Suprapubic skin (tissue), 4 donors: Measurements from ENCODE around the gene PPFIA4. TPM values are rescaled to one million over a fixed set of nuclear protein-coding genes. Genes with fewer than 3 reads are reported as not detected.

Experiments
- DNase-seq, 2 donors: peaks; one replicate each; pipeline ENCODE4 v3.0.0-alpha.2; 2019; ENCODE audit warnings: low spot score in 2 of 2
- H3K27ac ChIP-seq: fragments of 200-600 bp; sonication (generic); one replicate; pipeline ENCODE4 v1.5.1; 2019
- H3K27me3 ChIP-seq: fragments of 200-600 bp; sonication (generic); one replicate; pipeline ENCODE4 v1.5.1; 2019
- H3K36me3 ChIP-seq: fragments of 200-600 bp; sonication (generic); one replicate; pipeline ENCODE4 v1.5.1; 2019
- H3K4me1 ChIP-seq: fragments of 200-600 bp; sonication (generic); one replicate; pipeline ENCODE4 v1.5.1; 2019
- H3K4me3 ChIP-seq: fragments of 200-600 bp; sonication (generic); one replicate; pipeline ENCODE4 v1.5.1; 2019; ENCODE audit warnings: mild to moderate bottlenecking
- H3K9me3 ChIP-seq: fragments of 200-600 bp; sonication (generic); one replicate; pipeline ENCODE4 v1.5.1; 2019
- EP300 ChIP-seq: sonication (generic); formaldehyde crosslinking; IDR thresholded peaks from one replicate; pipeline ENCODE4 v1.6.1; 2017; ENCODE audit warnings: antibody characterized with exemption
- POLR2A ChIP-seq, 2 donors: fragments of 450-650 bp; IDR thresholded peaks; one replicate each; pipeline ENCODE4 v1.6.1; 2017; ENCODE audit warnings: antibody characterized with exemption in 2 of 2, mild to moderate bottlenecking in 2 of 2, moderate library complexity in 2 of 2
- POLR2AphosphoS5 ChIP-seq, 3 donors: sonication (generic); formaldehyde crosslinking; IDR thresholded peaks; one replicate each; pipeline ENCODE4 v1.6.1; 2017; ENCODE audit warnings: antibody characterized with exemption in 3 of 3
- WGBS: methylation state at CpG from one replicate; pipeline ENCODE4 v1.1.5; 2018; 5-methylcytosine and 5-hydroxymethylcytosine counted together
- total RNA-seq, 4 donors: library from RNA; depleted of rRNA; stranded (reverse); fragments of >200 nt; gene quantifications; one replicate each; pipeline ENCODE4 v1.1.0, GENCODE V29; 2016
- TF ChIP-seq, protein P1 (sequence below), 2 donors: fragments of 200-600 bp in 1 of 2; fragments of 450-650 bp in 1 of 2; sonication (generic) in 1 of 2; IDR thresholded peaks; one replicate each; pipeline ENCODE4 v1.5.1; 2016 to 2019; ENCODE audit warnings: antibody characterized with exemption in 2 of 2, mild to moderate bottlenecking in 1 of 2, moderate library complexity in 1 of 2

Gene PPFIA4
- total RNA-seq, 4 donors from 2014 or later: 0.26 to 38.7 (median 1.5) TPM

DNA sequence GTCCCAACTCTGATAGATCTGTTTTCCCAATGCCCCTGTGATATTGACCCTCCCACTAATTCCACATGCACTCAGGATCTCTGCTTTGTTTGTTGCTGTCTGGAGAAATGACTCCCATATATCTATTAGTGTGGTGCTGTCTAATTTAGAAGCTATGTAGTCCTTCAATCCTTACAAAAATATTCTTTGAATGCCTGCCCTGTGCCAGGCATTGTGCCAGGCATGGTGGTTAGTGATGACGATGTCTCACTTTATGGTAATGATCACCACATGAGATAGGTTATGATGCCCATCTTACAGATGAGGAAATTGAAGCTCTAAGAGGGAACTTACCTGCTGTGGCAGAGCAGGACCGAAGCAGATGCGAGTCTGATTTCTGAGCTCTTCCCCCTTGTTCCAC lies 46.6 kb downstream of the PPFIA4 start:
- 58% methylated on average over 3 of the region's 3 CpGs for WGBS
- Histone ChIP-seq H3K27me3 (peaks cover 44% of the 10 kb centered on the region), H3K27ac (no peak overlapping the region), H3K4me3 (no peak overlapping the region), H3K36me3 (no peaks in the 10 kb centered on the region), H3K9me3 (no peaks in the 10 kb centered on the region), H3K4me1 (peaks cover 24% of the 10 kb centered on the region)
- DNase-seq: no peak
- TF ChIP-seq POLR2AphosphoS5 (IDR thresholded peaks at IDR 0.05) (no peak), EP300 (no peak), POLR2A (IDR thresholded peaks at IDR 0.05) (no peak)
- TF ChIP-seq, protein P1, sequence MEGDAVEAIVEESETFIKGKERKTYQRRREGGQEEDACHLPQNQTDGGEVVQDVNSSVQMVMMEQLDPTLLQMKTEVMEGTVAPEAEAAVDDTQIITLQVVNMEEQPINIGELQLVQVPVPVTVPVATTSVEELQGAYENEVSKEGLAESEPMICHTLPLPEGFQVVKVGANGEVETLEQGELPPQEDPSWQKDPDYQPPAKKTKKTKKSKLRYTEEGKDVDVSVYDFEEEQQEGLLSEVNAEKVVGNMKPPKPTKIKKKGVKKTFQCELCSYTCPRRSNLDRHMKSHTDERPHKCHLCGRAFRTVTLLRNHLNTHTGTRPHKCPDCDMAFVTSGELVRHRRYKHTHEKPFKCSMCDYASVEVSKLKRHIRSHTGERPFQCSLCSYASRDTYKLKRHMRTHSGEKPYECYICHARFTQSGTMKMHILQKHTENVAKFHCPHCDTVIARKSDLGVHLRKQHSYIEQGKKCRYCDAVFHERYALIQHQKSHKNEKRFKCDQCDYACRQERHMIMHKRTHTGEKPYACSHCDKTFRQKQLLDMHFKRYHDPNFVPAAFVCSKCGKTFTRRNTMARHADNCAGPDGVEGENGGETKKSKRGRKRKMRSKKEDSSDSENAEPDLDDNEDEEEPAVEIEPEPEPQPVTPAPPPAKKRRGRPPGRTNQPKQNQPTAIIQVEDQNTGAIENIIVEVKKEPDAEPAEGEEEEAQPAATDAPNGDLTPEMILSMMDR (IDR thresholded peaks at IDR 0.05): no peak

DNA sequence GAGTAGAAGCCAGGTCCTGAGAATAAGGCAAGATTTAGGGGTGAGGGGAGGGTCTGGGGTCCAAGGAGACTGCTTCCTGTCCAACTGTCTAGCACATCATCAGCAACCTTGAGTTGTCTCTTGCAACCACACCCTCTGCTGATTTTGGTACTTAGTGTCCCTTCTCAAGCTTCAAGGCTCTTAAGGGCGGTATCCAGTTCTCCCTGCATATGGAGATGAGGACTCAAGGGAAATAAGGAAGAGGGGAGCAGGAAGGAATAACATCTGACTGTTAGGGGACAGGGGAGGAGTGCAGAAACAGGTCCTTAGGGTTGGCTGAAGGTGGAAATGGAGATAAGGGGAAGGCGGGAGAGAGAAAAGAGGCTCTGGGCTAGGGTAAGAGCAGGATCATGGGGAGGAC lies 47.2 kb downstream of the PPFIA4 start:
- DNase-seq: no peak
- Histone ChIP-seq H3K9me3 (no peaks in the 10 kb centered on the region), H3K27ac (no peak overlapping the region), H3K4me1 (peaks cover 23% of the 10 kb centered on the region), H3K36me3 (no peaks in the 10 kb centered on the region), H3K4me3 (no peak overlapping the region), H3K27me3 (peaks cover 44% of the 10 kb centered on the region)
- WGBS: 91% methylated on average over 2 of the region's 2 CpGs
- TF ChIP-seq POLR2AphosphoS5 (IDR thresholded peaks at IDR 0.05): no peak
- no peak for TF ChIP-seq POLR2A (IDR thresholded peaks at IDR 0.05)
- TF ChIP-seq EP300: no peak
- TF ChIP-seq, protein P1 (IDR thresholded peaks at IDR 0.05): no peak

DNA sequence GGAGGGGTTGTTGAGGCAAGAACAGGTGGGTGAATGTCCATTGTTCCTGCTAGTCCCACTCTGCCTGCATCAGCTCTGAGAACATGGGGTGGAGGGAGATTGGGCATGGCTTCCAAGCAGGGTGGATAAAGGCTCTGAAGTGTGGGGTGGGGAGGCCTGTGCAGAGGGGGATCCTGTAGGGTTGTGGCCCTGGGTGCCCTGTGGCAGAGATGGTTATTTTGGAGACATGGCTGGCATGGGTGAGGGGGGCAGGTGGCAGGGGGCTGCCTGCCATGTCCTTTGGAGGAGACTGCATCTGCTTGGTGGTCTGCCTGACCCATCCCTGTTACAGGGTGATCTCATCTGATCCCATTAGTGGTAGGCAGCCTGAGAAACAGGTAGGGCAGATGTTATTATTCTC lies 48.3 kb downstream of the PPFIA4 start:
- no peak overlapping the region for H3K27ac ChIP-seq
- peaks cover 12% of the 10 kb centered on the region for H3K4me1 ChIP-seq
- peaks cover 44% of the 10 kb centered on the region for H3K27me3 ChIP-seq
- no peaks in the 10 kb centered on the region for H3K9me3 ChIP-seq
- no peak overlapping the region for H3K4me3 ChIP-seq
- no peak for TF ChIP-seq POLR2AphosphoS5 (IDR thresholded peaks at IDR 0.05)
- no peak for TF ChIP-seq POLR2A (IDR thresholded peaks at IDR 0.05)
- TF ChIP-seq EP300: no peak
- TF ChIP-seq, protein P1 (IDR thresholded peaks at IDR 0.05): no peak
- no peaks in the 10 kb centered on the region for H3K36me3 ChIP-seq
- DNase-seq: no peak

DNA sequence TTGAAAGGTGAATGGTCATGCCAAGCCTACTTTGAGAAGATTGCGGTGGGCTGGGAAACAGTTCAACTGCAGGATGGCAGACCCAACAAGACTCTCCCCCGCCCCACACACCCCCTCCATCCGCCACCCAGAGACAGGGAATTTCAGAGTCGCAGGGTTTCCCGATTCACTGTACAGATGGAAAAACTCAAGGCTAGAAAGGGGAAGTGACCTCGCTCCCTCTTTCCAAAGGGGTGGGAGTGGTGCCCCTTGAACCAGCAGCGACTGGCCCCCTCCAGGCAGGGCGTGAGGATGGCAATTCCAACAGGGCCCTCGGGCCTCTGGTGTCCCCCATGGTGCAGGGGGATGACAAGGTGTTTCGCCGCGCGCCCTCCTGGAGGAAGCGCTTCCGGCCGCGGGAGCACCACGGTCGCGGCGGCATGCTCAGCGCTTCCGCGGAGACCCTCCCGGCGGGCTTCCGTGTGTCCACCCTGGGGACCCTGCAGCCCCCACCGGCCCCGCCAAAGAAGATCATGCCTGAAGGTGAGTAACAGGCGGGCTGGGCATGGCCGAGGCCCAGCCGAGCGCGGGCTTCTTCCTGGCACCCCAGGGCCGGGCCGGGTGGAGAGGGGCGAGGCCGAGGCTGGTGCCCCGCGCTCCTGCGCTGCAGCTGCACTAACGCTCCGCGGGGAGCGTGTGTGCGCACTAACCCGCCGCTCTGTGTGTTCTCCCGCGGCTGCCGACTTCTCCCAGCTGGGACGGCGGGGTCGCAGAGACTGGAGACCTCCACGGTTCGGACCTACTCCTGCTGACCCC lies 49.1 kb downstream of the PPFIA4 start:
- Histone ChIP-seq H3K9me3 (no peaks in the 10 kb centered on the region), H3K27ac (no peak overlapping the region), H3K4me1 (peaks cover 12% of the 10 kb centered on the region), H3K4me3 (peak overlapping the region; percentile 44), H3K36me3 (no peaks in the 10 kb centered on the region), H3K27me3 (peaks cover 49% of the 10 kb centered on the region)
- 24% methylated on average over 5 of the region's 56 CpGs for WGBS
- TF ChIP-seq POLR2AphosphoS5 (IDR thresholded peaks at IDR 0.05) (no peak), POLR2A (IDR thresholded peaks at IDR 0.05) (no peak), EP300 (no peak)
- TF ChIP-seq, protein P1 (IDR thresholded peaks at IDR 0.05): no peak
- no peak for DNase-seq

DNA sequence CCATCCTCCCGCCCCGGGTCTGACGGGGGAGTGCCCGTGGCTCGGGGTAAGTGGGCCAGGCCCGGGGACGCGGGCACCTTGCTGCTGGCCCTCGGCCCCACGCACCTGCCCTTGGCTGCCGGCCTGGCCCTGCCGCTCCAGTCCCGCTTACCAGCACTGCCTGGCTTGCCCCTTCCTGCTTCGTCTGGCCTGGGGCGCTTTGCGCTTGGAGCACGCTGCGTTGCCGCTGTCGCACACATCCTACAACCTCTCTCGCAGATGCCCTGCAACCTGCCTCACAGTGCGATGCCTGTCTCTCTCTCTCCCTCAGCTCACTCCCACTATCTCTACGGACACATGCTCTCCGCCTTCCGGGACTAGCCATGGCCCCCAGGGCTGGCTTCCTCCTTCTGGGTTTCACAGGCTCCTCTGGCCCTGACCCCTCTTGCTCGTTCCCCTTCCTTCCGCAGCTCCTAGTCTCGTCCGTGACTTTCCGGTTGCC lies 49.8 kb downstream of the PPFIA4 start:
- peaks cover 49% of the 10 kb centered on the region for H3K27me3 ChIP-seq
- H3K9me3 ChIP-seq: no peaks in the 10 kb centered on the region
- WGBS: 44% methylated on average over 18 of the region's 30 CpGs
- TF ChIP-seq EP300 (no peak), POLR2AphosphoS5 (IDR thresholded peaks at IDR 0.05) (no peak), POLR2A (IDR thresholded peaks at IDR 0.05) (no peak)
- TF ChIP-seq, protein P1 (IDR thresholded peaks at IDR 0.05): no peak
- DNase-seq: no peak
- H3K36me3 ChIP-seq: no peaks in the 10 kb centered on the region
- H3K4me3 ChIP-seq: peak overlapping the region; percentile 44
- H3K4me1 ChIP-seq: peaks cover 12% of the 10 kb centered on the region
- H3K27ac ChIP-seq: no peak overlapping the region
